HK-2 (cell line): ENCODE results near the gene FAM185A.
A peak's percentile ranks its signal among the peaks of the same experiment; 100 is the strongest.
"Not testable (repeated sequence)": the region's sequence is repeated elsewhere in the genome, so short reads cannot be mapped to it uniquely, and the experiment has no call there.

Experiments used
- DNase-seq: peaks from one replicate; pipeline ENCODE4 v3.0.0-alpha.2; 2018; ENCODE audit not compliant: unreplicated experiment

Gene FAM185A

GRCh38 chr7:102830197-102830596 lies 81.4 kb downstream of the FAM185A start:
- DNase-seq, result no peak

GRCh38 chr7:102832674-102833073 lies 83.9 kb downstream of the FAM185A start:
- DNase-seq, result no peak

DNA sequence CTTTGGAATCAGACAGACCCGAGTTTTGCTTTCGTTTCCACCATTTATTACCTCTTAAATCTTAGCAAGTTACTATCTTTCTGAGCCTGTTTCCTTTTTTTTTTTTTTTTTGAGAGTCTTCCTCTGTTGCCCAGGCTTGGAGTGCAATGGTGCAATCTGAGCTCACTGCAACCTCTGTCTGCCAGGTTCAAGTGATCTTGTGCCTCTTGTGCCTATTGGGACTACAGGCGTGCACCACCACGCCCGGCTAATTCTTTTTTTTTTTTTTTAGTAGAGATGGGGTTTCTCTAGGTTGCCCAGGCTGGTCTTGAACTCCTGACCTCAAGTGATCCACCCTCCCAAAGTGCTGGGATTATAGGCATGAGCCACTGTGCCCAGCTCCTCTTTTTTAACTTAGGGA lies 84.5 kb downstream of the FAM185A start:
- DNase-seq, result no peak

DNA sequence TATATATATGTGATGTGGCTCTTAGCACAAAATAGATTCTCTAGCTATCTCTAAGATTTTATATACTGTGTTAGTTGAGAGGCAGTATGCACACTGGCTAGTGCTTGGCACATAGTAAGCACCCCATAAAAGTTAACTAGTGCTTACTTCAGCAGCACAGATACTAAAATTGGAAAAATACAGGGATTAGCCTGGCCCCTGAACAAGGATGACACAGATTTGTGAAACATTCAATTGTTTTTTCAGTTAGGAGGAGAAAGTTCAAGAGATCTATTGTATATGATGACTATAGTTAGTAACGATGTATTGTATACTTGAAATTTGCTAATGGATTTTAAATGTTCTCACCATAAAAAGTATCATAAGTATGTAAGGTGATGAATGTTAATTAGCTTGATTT lies 85.7 kb downstream of the FAM185A start:
- no peak for DNase-seq

DNA sequence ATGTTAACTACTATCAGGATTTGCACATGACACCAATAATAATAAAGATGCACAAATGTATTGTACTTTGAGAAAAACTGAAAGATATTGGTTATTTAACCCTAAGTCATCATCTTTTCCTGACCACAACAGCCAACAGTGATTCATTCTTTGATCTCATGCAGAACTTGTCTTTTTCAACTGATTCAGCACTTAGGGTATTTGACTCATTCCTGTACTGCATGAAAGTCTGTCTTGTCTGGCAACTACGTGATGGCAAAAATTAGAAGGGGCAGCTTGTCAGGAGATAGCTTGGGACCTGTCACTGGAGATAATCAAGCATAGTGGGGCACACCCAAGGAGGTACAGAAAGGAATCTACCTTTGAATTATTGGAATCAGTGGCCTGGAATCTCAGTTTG lies 86.2 kb downstream of the FAM185A start:
- DNase-seq, result peak; percentile 29

- DNase-seq, result no peak
Observed at GRCh38 chr7:102836191-102836919, 87.6 kb downstream of the FAM185A start.

GRCh38 chr7:102836977-102837376 lies 88.2 kb downstream of the FAM185A start:
- DNase-seq, result no peak

- DNase-seq, result no peak
Observed at GRCh38 chr7:102837802-102838201, 89.0 kb downstream of the FAM185A start.

DNA sequence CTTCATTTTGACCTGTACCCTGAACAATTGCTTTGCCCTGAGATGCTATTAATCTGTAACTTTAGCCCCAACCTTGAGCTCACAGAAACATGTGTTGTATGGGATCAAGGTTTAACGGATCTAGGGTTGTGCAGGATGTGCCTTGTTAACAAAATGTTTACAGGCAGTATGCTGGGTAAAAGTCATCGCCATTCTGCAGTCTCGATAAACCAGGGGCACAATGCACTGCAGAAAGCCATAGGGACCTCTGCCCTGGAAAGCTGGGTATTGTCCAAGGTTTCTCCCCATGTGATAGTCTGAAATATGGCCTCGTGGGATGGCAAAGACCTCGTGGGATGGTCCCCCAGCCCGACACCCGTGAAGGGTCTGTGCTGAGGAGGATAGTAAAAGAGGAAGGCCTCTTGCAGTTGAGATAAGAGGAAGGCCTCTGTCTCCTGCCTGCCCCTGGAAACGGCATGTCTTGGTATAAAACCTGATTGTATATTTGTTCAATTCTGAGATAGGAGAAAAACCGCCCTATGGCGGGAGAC lies 89.8 kb downstream of the FAM185A start:
- not testable (repeated sequence) for DNase-seq

GRCh38 chr7:102840404-102840803 lies 91.6 kb downstream of the FAM185A start:
- DNase-seq, result no peak

- no peak for DNase-seq
Observed at GRCh38 chr7:102841290-102841689, 92.5 kb downstream of the FAM185A start.

DNA sequence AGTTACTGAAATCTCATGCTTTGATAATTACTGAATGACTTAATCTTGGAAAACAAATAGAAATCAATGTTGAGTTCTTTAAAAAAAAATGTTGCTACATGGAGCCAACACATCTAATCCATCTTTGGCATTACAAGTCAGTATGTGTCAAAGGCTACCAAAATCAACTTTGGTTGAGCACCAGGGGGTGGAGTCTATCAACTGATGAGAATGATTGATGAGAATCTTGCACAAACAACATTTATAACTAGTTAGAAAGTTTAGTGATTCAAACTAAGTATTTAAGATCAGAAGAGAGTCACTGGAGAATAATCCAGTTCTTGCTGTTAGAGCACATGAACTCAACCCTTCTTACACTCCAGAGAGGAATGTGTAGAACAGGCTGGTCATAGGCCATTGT lies 93.5 kb downstream of the FAM185A start:
- DNase-seq, result no peak

- no peak for DNase-seq
Observed at GRCh38 chr7:102843850-102844249, 95.1 kb downstream of the FAM185A start.

DNA sequence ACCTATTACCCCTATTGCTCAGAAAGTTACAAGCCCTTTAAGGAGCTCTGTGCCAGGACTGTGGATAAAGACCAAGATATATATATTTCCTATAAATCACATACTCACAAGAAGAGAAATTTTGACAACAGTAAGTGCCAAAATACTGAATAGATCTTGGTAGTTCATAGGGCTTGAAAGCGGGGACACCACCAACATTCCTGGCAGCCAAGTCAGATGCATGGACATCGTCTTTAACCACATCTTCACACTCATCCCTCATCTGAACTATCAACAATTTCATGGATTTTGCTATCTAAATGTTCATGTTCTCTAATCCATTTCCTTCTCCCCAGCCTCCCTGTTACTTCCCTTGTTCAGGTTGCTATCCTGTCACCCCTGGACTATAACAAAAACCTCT lies 96.5 kb downstream of the FAM185A start:
- no peak for DNase-seq

GRCh38 chr7:102849079-102849478 lies 100.3 kb downstream of the FAM185A start:
- DNase-seq, result no peak

DNA sequence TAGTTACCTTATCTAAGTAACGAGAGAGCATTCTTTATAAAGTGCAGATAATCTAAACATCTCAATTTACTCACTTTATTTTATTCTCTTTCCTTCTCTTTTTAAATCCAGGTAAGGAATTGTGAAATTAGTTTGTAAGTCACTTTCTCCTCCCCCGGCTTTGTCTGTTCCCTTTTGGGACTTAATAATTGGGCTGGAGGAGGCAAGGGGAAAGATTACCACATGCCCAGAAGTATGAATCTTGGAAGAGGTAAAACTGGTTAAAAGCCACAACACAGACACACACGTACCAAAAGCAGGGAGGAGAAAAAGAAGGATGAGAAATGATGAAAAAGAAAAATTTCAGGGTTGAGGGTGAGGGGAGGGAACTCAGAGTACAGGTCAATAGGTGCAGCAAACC lies 100.7 kb downstream of the FAM185A start:
- DNase-seq, result no peak

GRCh38 chr7:102856036-102856435 lies 107.2 kb downstream of the FAM185A start:
- no peak for DNase-seq
